IPS DF 6.9 (cell line): ENCODE data around the gene PRDM8.
A peak's percentile ranks its signal among the peaks of the same experiment; 100 is the strongest.

Experiments
- DNase-seq: peaks from one replicate; pipeline ENCODE4 v3.0.0-alpha.2; 2013; ENCODE audit warnings: low read depth, low spot score
- H3K27ac ChIP-seq: one replicate; pipeline ENCODE4 v1.5.1; 2013; ENCODE audit warnings: low read length, control low read depth
- H3K27me3 ChIP-seq: 2 replicates; pipeline ENCODE4 v1.6.1; 2013; ENCODE audit warnings: mild to moderate bottlenecking, low read length; ENCODE audit not compliant: control insufficient read depth, insufficient read depth
- H3K36me3 ChIP-seq: 2 replicates; pipeline ENCODE4 v1.6.1; 2013; ENCODE audit warnings: low read length; ENCODE audit not compliant: control insufficient read depth, insufficient read depth
- H3K4me1 ChIP-seq: 2 replicates; pipeline ENCODE4 v1.6.1; 2013; ENCODE audit warnings: low read length; ENCODE audit not compliant: control insufficient read depth, insufficient read depth
- H3K4me3 ChIP-seq: 2 replicates; pipeline ENCODE4 v1.5.1; 2013; ENCODE audit warnings: mild to moderate bottlenecking, low read length
- H3K9me3 ChIP-seq: 2 replicates; pipeline ENCODE4 v1.6.1; 2013; ENCODE audit warnings: low read length, inconsistent platforms; ENCODE audit not compliant: control insufficient read depth, insufficient read depth
- WGBS: extraction: QIAGEN DNeasy Blood & Tissue Kit; methylation state at CpG from one replicate; pipeline ENCODE4 v1.1.7; 2013; ENCODE audit warnings: mixed read lengths, missing lambda C conversion rate; ENCODE audit not compliant: insufficient read length, insufficient coverage; 5-methylcytosine and 5-hydroxymethylcytosine counted together

PRDM8 gene

GRCh38 chr4:80201252-80202151 lies 4.2 kb downstream of the PRDM8 start:
- no peak for DNase-seq
- no peak overlapping the region for H3K27ac ChIP-seq
- H3K4me1 ChIP-seq: peaks cover 2% of the 10 kb centered on the region
- peaks cover 84% of the 10 kb centered on the region for H3K27me3 ChIP-seq
- no peak overlapping the region; the same call in 1 of the 2 replicates for H3K4me3 ChIP-seq
- no peaks in the 10 kb centered on the region for H3K36me3 ChIP-seq
- WGBS: no CpG with 5 or more reads among the region's 43 CpGs
- H3K9me3 ChIP-seq: no peaks in the 10 kb centered on the region

- Histone ChIP-seq H3K9me3 (no peaks in the 10 kb centered on the region), H3K36me3 (no peaks in the 10 kb centered on the region), H3K4me3 (peak overlapping the region; percentile 29; the same call in 1 of the 2 replicates), H3K27ac (no peak overlapping the region), H3K27me3 (peaks cover 84% of the 10 kb centered on the region), H3K4me1 (peaks cover 6% of the 10 kb centered on the region)
- no peak for DNase-seq
- WGBS: no CpG with 5 or more reads among the region's 58 CpGs
Observed at GRCh38 chr4:80202190-80202711, 4.9 kb downstream of the PRDM8 start.

- Histone ChIP-seq H3K4me1 (peaks cover 7% of the 10 kb centered on the region), H3K27ac (no peak overlapping the region), H3K27me3 (peaks cover 84% of the 10 kb centered on the region), H3K36me3 (no peaks in the 10 kb centered on the region), H3K9me3 (no peaks in the 10 kb centered on the region), H3K4me3 (peak overlapping the region; percentile 29; the same call in 1 of the 2 replicates)
- DNase-seq: no peak
- no CpG with 5 or more reads among the region's 88 CpGs for WGBS
Observed at GRCh38 chr4:80202741-80203553, 5.6 kb downstream of the PRDM8 start.

GRCh38 chr4:80204433-80205011 lies 7.2 kb downstream of the PRDM8 start:
- DNase-seq: no peak
- no peak overlapping the region for H3K4me3 ChIP-seq
- no CpG with 5 or more reads among the region's 5 CpGs for WGBS
- peaks cover 80% of the 10 kb centered on the region for H3K27me3 ChIP-seq
- no peaks in the 10 kb centered on the region for H3K36me3 ChIP-seq
- no peak overlapping the region for H3K27ac ChIP-seq
- peaks cover 7% of the 10 kb centered on the region for H3K4me1 ChIP-seq
- H3K9me3 ChIP-seq: no peaks in the 10 kb centered on the region

GRCh38 chr4:80206111-80206510 lies 8.8 kb downstream of the PRDM8 start:
- peaks cover 68% of the 10 kb centered on the region for H3K27me3 ChIP-seq
- H3K4me3 ChIP-seq: no peak overlapping the region
- H3K9me3 ChIP-seq: no peaks in the 10 kb centered on the region
- no peak overlapping the region for H3K27ac ChIP-seq
- no peak for DNase-seq
- H3K4me1 ChIP-seq: peaks cover 7% of the 10 kb centered on the region
- H3K36me3 ChIP-seq: no peaks in the 10 kb centered on the region
- no CpG with 5 or more reads among the region's 9 CpGs for WGBS

- H3K27ac ChIP-seq: no peak overlapping the region
- DNase-seq: no peak
- H3K9me3 ChIP-seq: no peaks in the 10 kb centered on the region
- peaks cover 6% of the 10 kb centered on the region for H3K4me1 ChIP-seq
- no CpG with 5 or more reads among the region's 29 CpGs for WGBS
- H3K27me3 ChIP-seq: peaks cover 63% of the 10 kb centered on the region
- H3K36me3 ChIP-seq: no peaks in the 10 kb centered on the region
- peak overlapping the region; percentile 26; the same call in 1 of the 2 replicates for H3K4me3 ChIP-seq
Observed at GRCh38 chr4:80206521-80207171, 9.3 kb downstream of the PRDM8 start.

GRCh38 chr4:80207172-80207583 lies 9.9 kb downstream of the PRDM8 start:
- no peak overlapping the region for H3K27ac ChIP-seq
- no peaks in the 10 kb centered on the region for H3K9me3 ChIP-seq
- H3K4me3 ChIP-seq: peak overlapping the region; percentile 26; the same call in 1 of the 2 replicates
- WGBS: no CpG with 5 or more reads among the region's 27 CpGs
- H3K36me3 ChIP-seq: no peaks in the 10 kb centered on the region
- H3K4me1 ChIP-seq: peaks cover 5% of the 10 kb centered on the region
- no peak for DNase-seq
- peaks cover 59% of the 10 kb centered on the region for H3K27me3 ChIP-seq

GRCh38 chr4:80207664-80208063 lies 10.4 kb downstream of the PRDM8 start:
- no peak for DNase-seq
- 100% methylated on average over 2 of the region's 10 CpGs for WGBS
- Histone ChIP-seq H3K4me1 (peaks cover 5% of the 10 kb centered on the region), H3K27me3 (peaks cover 56% of the 10 kb centered on the region), H3K27ac (no peak overlapping the region), H3K4me3 (no peak overlapping the region), H3K36me3 (no peaks in the 10 kb centered on the region), H3K9me3 (no peaks in the 10 kb centered on the region)

GRCh38 chr4:80208610-80209339 lies 11.5 kb downstream of the PRDM8 start:
- H3K4me3 ChIP-seq: no peak overlapping the region
- no peaks in the 10 kb centered on the region for H3K36me3 ChIP-seq
- peaks cover 5% of the 10 kb centered on the region for H3K4me1 ChIP-seq
- H3K9me3 ChIP-seq: no peaks in the 10 kb centered on the region
- WGBS: no CpG with 5 or more reads among the region's 4 CpGs
- H3K27me3 ChIP-seq: peaks cover 46% of the 10 kb centered on the region
- DNase-seq: no peak
- no peak overlapping the region for H3K27ac ChIP-seq
